CD4-positive, alpha-beta T cell (primary cell): Measurements from ENCODE around the gene ANKRD65. TPM values are rescaled to one million over a fixed set of nuclear protein-coding genes. Genes with fewer than 3 reads are reported as not detected.
A peak's percentile ranks its signal among the peaks of the same experiment; 100 is the strongest.

ENCODE experiments used
- ATAC-seq: fragments of 200-7000 bp; cut with Tn5 transposase; one replicate; pipeline ENCODE4 v1.10.0; 2022; ENCODE audit warnings: mild to moderate bottlenecking; ENCODE audit not compliant: poor library complexity
- CTCF ChIA-PET: fragments of 350-600 bp; sonication (Branson Sonifier 250); formaldehyde crosslinking; loops from one replicate; lab custom pipeline; 2021; ENCODE audit warnings: antibody characterized with exemption, inconsistent platforms; lab: Charles Lee
- POLR2A ChIA-PET: fragments of 350-600 bp; sonication (Branson Sonifier 250); formaldehyde crosslinking; loops from one replicate; lab custom pipeline; 2021; ENCODE audit warnings: antibody characterized with exemption, inconsistent platforms; lab: Charles Lee
- DNase-seq, 14 experiments: peaks; one replicate each; pipeline ENCODE4 v3.0.0-alpha.2; 2013 to 2020; ENCODE audit warnings: mixed read lengths in 2 of 14
- H3K27ac ChIP-seq, 2 donors: one replicate each; pipeline versions ENCODE4 v1.5.1 to v1.7.0; 2013; ENCODE audit warnings: low read length in 2 of 2, low read depth in 1 of 2, mild to moderate bottlenecking in 1 of 2
- H3K27me3 ChIP-seq, 2 experiments: 1 replicate in 1 of 2; 2 replicates in 1 of 2; pipeline versions ENCODE4 v1.6.1 to v1.7.0; 2013; ENCODE audit warnings: low read length in 2 of 2, control low read depth in 1 of 2, mild to moderate bottlenecking in 1 of 2, moderate library complexity in 1 of 2; ENCODE audit not compliant: insufficient read depth in 2 of 2, control insufficient read depth in 1 of 2
- H3K36me3 ChIP-seq: one replicate; pipeline ENCODE4 v1.6.1; 2013; ENCODE audit warnings: low read length, control low read depth; ENCODE audit not compliant: insufficient read depth
- H3K4me1 ChIP-seq: one replicate; pipeline ENCODE4 v1.6.1; 2013; ENCODE audit warnings: low read length, control low read depth; ENCODE audit not compliant: insufficient read depth
- H3K4me3 ChIP-seq: one replicate; pipeline ENCODE4 v1.5.1; 2013; ENCODE audit warnings: mild to moderate bottlenecking, low read length, moderate library complexity
- H3K9me3 ChIP-seq, 2 experiments: 1 replicate in 1 of 2; 2 replicates in 1 of 2; pipeline versions ENCODE4 v1.6.1 to v1.7.0; 2013; ENCODE audit warnings: low read length in 2 of 2, mild to moderate bottlenecking in 2 of 2, control low read depth in 1 of 2, moderate library complexity in 1 of 2; ENCODE audit not compliant: control insufficient read depth in 1 of 2, insufficient read depth in 1 of 2
- H3K27ac Mint-ChIP-seq: one replicate; pipeline ENCODE4 v1.8.0; 2020; ENCODE audit warnings: mixed read lengths
- H3K27me3 Mint-ChIP-seq: one replicate; pipeline ENCODE4 v1.8.0; 2021; ENCODE audit warnings: mixed read lengths
- H3K36me3 Mint-ChIP-seq: one replicate; pipeline ENCODE4 v1.8.0; 2021; ENCODE audit warnings: low read depth, mixed read lengths
- H3K4me1 Mint-ChIP-seq: one replicate; pipeline ENCODE4 v1.8.0; 2021; ENCODE audit warnings: low read depth, mixed read lengths
- H3K4me3 Mint-ChIP-seq: one replicate; pipeline ENCODE4 v1.8.0; 2020; ENCODE audit warnings: mild to moderate bottlenecking, mixed read lengths
- H3K9me3 Mint-ChIP-seq: one replicate; pipeline ENCODE4 v1.8.0; 2020; ENCODE audit warnings: mixed read lengths
- CTCF ChIP-seq: fragments of 200-600 bp; IDR thresholded peaks from one replicate; pipeline ENCODE4 v1.8.0; 2022; ENCODE audit warnings: antibody characterized with exemption, mild to moderate bottlenecking
- intact Hi-C, 2 experiments: fragments of 100-400 bp; cut with DNase I in 1 of 2; cut with micrococcal nuclease in 1 of 2; formaldehyde crosslinking; loops; one replicate each; pipeline versions ENCODE4 v1.15.1 to v1.9.0; 2023 to 2025; cut with DNase I, micrococcal nuclease
- total RNA-seq, 174 experiments: library from RNA in 2 of 174; stranded (reverse) in 2 of 174; gene quantifications; one replicate each; pipeline ENCODE4 v1.2.3 and lab custom pipeline; 2021 to 2026

Gene ANKRD65
- total RNA-seq, 2 experiments from 2014 or later: not detected

GRCh38 chr1:1437033-1437903 lies 16.2 kb upstream of the ANKRD65 start:
- H3K36me3 Mint-ChIP-seq: no peaks in the 10 kb centered on the region
- ATAC-seq: no peak
- POLR2A ChIA-PET: no interaction called here

GRCh38 chr1:1436630-1437032 lies 15.6 kb upstream of the ANKRD65 start:
- peaks cover 4% of the 10 kb centered on the region for H3K4me1 Mint-ChIP-seq
- POLR2A ChIA-PET: no interaction called here
- TF ChIP-seq CTCF: no peak
- H3K4me3 ChIP-seq: no peak overlapping the region
- H3K9me3 Mint-ChIP-seq: no peaks in the 10 kb centered on the region
- H3K27me3 ChIP-seq: peaks cover 56 to 58% of the 10 kb centered on the region in 2 experiments
- ATAC-seq: no peak
- no peaks in the 10 kb centered on the region for H3K36me3 ChIP-seq
- H3K27ac ChIP-seq: no peak overlapping the region
- no peak overlapping the region for H3K27ac Mint-ChIP-seq
- H3K9me3 ChIP-seq: peaks cover 0 to 31% of the 10 kb centered on the region in 2 experiments
- no peaks in the 10 kb centered on the region for H3K36me3 Mint-ChIP-seq
- H3K27me3 Mint-ChIP-seq: peaks cover 17% of the 10 kb centered on the region
- intact Hi-C loops: loop anchor here in 1 of 2 experiments (1.0 kb wide), 1 partner anchor 24 kb away; no protein-coding TSS in a partner anchor
- no peak for DNase-seq
- no peak overlapping the region for H3K4me3 Mint-ChIP-seq
- peaks cover 33% of the 10 kb centered on the region for H3K4me1 ChIP-seq
- CTCF ChIA-PET: no interaction called here

More at GRCh38 chr1:1437033-1437903, 16.2 kb upstream of the ANKRD65 start:
- Mint-ChIP-seq H3K9me3 (no peaks in the 10 kb centered on the region), H3K4me1 (peaks cover 4% of the 10 kb centered on the region), H3K4me3 (no peak overlapping the region), H3K27ac (no peak overlapping the region), H3K27me3 (peaks cover 17% of the 10 kb centered on the region)
- Histone ChIP-seq H3K36me3 (no peaks in the 10 kb centered on the region), H3K4me1 (peaks cover 33% of the 10 kb centered on the region), H3K27ac (no peak overlapping the region), H3K9me3 (peaks cover 0 to 31% of the 10 kb centered on the region in 2 experiments), H3K27me3 (peaks cover 51 to 57% of the 10 kb centered on the region in 2 experiments), H3K4me3 (no peak overlapping the region)
- CTCF ChIA-PET: no interaction called here
- intact Hi-C loops: no loop called here
- no peak for DNase-seq
- no peak for TF ChIP-seq CTCF

- no peak overlapping the region for H3K4me3 ChIP-seq
- Mint-ChIP-seq H3K9me3 (no peaks in the 10 kb centered on the region), H3K27me3 (peaks cover 17% of the 10 kb centered on the region), H3K27ac (no peak overlapping the region), H3K36me3 (no peaks in the 10 kb centered on the region), H3K4me1 (peaks cover 4% of the 10 kb centered on the region), H3K4me3 (peak overlapping the region; percentile 20)
- ATAC-seq (no peak), DNase-seq (no peak)
- TF ChIP-seq CTCF: no peak
- peaks cover 56 to 63% of the 10 kb centered on the region in 2 experiments for H3K27me3 ChIP-seq
- POLR2A ChIA-PET: no interaction called here
- H3K9me3 ChIP-seq: peaks cover 0 to 31% of the 10 kb centered on the region in 2 experiments
- intact Hi-C loops: loop anchor here in 1 of 2 experiments (1.0 kb wide), 1 partner anchor 24 kb away; no protein-coding TSS in a partner anchor
- peaks cover 31% of the 10 kb centered on the region for H3K4me1 ChIP-seq
- no peaks in the 10 kb centered on the region for H3K36me3 ChIP-seq
- CTCF ChIA-PET: no interaction called here
- no peak overlapping the region for H3K27ac ChIP-seq
These were observed 15.0 kb upstream of the ANKRD65 start for GRCh38 chr1:1435911-1436629.
